Heart left ventricle (tissue), 13 donors: Measurements from ENCODE around the gene LORICRIN.

Source experiments
- CTCF ChIP-seq, 12 donors: fragments of 200-600 bp; sonication (generic) in 4 of 12; IDR thresholded peaks; one replicate each; pipeline versions ENCODE4 v1.5.0 to v1.8.0; 2018 to 2022; ENCODE audit warnings: antibody characterized with exemption in 12 of 12, mild to moderate bottlenecking in 5 of 12
- POLR2A ChIP-seq, 2 donors: fragments of 450-650 bp; IDR thresholded peaks; one replicate each; pipeline ENCODE4 v1.6.1; 2017; ENCODE audit warnings: antibody characterized with exemption in 2 of 2, mild to moderate bottlenecking in 2 of 2, moderate library complexity in 2 of 2
- donor health status: ischemic (EF 13 %, LVEDD 7.1; RV severe dilation, severe dysfunction).
- donor health status: DM: no; HTN: yes; CAD: no.
- donor health status: DM: no; HTN: no; CAD: no.
- donor health status: ischemic (EF 25% LVEDD 6.9; RV normal size, moderate dysfunction).
- donor health status: ischemic (EF 25% LVEDD 5.7; RV mildly dilated, moderate dysfunction).
- donor health status: ischemic (EF 35%, LVEDD 5.7; RV mildly dilated, moderate dysfunction).
- donor health status: nonischemic (EF 11% LVEDD 7.7; RV severe dilation, severe dysfunction).
- donor health status: DM: yes; HTN: yes; CAD: no.
- donor health status: PGD.
- donor health status: ischemic (EF 29% LVEDD 5.4; RV normal size, mild dysfunction).
- donor health status: nonischemic (EF 23%, LVEDD 6.1; RV moderate dilation, normal function).

GRCh38 chr1:153231785-153232184 lies 27.7 kb upstream of the LORICRIN start:
- TF ChIP-seq CTCF (IDR thresholded peaks at IDR 0.05) (no peak), POLR2A (IDR thresholded peaks at IDR 0.05) (no peak)
